Hindlimb muscle (tissue), 1 donor: ENCODE data around the gene SEC14L3. TPM values are rescaled to one million over a fixed set of nuclear protein-coding genes. Genes with fewer than 3 reads are reported as not detected.

Experiments used
- DNase-seq: peaks from one replicate; pipeline ENCODE4 v3.0.0-alpha.2; 2013
- polyA plus RNA-seq: library from polyadenylated mRNA; unstranded; fragments of 120-200 nt; gene quantifications from one replicate; pipeline ENCODE4 v1.2.1, GENCODE V29; 2013; ENCODE audit not compliant: insufficient read length

Gene SEC14L3
- polyA plus RNA-seq, 1 donor: not detected

- no peak for DNase-seq
These were observed 30.7 kb downstream of the SEC14L3 start for GRCh38 chr22:30441088-30441487.

DNA sequence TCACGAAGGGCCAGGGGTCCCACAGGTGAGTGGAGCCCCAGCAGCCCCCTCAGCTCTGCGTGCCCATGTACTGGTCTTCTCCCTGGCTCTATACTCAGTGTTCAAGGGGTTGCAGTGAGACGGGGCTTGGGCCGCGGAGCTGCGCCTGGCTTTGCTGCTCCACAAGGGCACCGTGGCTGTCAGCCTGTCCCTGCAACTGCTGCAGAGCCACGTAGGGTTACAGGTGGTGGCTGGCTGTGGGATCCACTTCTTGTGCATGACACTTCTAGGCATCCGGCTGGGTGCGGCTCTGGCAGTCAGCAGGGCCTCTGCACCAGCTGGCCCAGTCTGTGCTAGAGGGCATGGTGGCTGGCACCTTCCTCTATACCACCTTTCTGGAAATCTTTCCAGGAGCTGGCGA lies 32.0 kb downstream of the SEC14L3 start:
- DNase-seq: no peak

GRCh38 chr22:30439226-30439625 lies 32.6 kb downstream of the SEC14L3 start:
- DNase-seq: no peak

- no peak for DNase-seq
These were observed 33.3 kb downstream of the SEC14L3 start for GRCh38 chr22:30438559-30438958.

DNA sequence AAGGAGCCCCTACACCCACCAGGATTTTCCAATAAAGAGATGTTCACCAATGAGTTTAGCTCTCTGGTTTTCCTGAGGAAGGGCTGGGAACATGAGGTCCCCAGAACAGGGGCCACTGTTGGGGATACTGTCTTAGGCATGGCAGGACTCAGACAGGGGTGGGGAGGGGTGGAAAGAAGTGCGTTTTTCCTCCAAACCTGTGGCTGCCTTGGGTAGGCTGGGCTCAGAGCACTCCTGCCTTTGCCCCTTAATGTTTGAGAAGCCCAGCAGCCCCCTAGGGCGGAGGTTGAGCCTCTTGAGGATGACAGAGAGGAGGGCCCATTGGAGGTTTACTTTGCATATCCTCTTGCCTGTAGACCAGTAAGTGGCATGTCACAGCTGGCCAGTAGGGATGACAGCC lies 35.6 kb downstream of the SEC14L3 start:
- DNase-seq: no peak

DNA sequence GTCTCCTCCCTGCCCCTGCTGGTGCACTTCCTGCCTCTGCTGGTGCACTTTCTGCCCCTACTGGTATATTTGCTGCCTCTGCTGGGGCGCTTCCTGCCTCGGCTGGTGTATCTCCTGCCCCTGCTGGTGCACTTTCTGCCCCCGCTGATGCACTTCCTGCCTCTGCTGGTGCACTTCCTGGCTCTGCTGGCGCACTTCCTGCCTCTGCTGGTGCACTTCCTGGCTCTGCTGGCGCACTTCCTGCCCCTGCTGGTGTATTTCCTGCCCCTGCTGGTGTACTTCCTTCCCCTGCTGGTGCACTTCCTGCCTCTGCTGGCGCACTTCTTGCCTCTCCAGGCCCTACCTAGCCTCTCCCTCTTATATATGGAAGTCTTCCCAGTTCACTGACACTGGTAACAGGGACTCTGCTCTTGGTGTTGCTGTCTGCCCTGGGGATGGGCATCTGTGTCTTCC lies 36.1 kb downstream of the SEC14L3 start:
- DNase-seq: no peak

DNA sequence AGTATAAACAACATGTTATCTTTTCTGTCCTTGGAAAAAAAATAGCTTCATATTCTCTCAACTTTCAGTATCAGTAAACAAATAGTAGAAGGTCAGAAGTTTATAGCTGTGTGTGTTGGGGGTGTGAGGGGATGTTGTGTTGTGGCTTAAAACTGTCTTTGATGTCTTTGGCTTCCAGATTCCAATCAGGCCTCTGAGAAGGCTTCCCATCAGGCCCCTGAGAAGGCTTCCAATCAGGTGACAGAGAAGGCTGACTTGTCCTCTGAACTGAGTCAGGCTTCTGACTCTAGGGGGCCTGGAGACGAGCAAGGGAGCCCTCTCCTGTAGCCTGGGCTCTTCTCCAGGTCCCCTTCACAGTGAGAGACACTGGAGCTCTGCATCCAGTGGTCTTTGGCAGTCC lies 37.0 kb downstream of the SEC14L3 start:
- no peak for DNase-seq

DNA sequence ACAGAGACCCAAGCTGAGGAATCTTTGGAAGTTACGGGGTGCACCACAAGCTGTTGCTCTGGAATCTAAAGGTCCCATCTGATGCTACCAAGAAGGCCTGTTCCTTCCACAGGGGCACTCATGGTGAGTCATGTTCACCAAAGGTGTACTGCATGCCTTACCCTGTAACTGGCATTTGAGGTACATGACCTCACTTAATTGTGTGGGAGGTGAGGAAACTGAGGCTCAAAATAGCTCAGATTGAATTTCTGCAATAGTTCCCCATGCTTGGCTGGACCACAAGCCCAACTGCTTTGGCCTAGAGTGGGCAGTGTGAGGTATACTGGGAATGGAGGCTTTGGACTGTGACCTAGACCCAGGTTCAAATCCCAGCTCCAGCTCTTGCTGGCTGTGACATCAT lies 38.0 kb downstream of the SEC14L3 start:
- no peak for DNase-seq

GRCh38 chr22:30433227-30433626 lies 38.6 kb downstream of the SEC14L3 start:
- no peak for DNase-seq

DNA sequence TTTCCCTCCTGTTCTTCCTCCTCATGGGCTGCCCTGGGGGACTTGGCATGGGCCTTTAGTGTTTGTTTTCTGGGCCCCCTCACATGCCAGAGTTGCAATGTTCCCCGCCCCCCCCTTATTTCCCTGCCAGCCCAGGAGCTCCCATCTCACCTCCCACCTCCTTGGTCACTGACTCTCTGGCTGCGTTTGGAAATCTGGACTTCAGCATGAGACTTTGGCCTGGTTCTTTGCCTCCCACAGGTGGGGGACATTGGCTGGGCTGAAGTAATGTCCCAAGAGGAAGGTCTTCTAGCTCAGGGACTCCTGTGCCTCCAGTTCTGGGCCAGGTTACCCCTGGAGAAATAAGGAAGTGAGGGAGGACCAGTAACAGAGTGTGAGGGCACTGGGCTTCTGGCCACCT lies 39.3 kb downstream of the SEC14L3 start:
- DNase-seq: no peak

GRCh38 chr22:30432096-30432495 lies 39.7 kb downstream of the SEC14L3 start:
- DNase-seq: no peak

- no peak for DNase-seq
These were observed 40.9 kb downstream of the SEC14L3 start for GRCh38 chr22:30430933-30431332.

DNA sequence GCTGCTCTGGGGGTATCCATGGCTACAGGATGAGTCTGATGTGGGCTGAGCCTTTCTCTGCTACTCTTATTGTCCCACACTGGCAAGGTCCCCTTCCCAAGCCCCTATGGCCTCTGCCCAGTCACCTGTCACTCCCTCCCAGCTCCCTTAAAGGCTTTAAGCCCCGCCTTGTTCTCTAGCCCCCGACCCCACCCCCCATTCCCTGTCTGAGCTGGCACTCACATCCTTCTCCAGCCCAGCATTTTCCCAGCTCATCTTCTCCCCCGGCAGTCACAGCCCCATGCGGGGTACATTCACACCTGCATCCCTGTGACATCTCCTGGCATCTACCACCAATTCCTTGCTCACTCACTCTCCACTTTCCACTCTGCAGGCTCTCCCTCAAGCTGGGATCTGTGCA lies 41.9 kb downstream of the SEC14L3 start:
- DNase-seq: no peak

GRCh38 chr22:30427871-30428270 lies 43.9 kb downstream of the SEC14L3 start:
- no peak for DNase-seq

- DNase-seq: peak; percentile 45
These were observed 45.1 kb downstream of the SEC14L3 start for GRCh38 chr22:30426388-30427353.

GRCh38 chr22:30425616-30426387 lies 46.0 kb downstream of the SEC14L3 start, which contains the start of gene MTFP1:
TSS of gene MTFP1 (plus strand) at chr22:30425768. CDS start at chr22:30425880, 112 bp downstream.
- DNase-seq: peak; percentile 63

DNA sequence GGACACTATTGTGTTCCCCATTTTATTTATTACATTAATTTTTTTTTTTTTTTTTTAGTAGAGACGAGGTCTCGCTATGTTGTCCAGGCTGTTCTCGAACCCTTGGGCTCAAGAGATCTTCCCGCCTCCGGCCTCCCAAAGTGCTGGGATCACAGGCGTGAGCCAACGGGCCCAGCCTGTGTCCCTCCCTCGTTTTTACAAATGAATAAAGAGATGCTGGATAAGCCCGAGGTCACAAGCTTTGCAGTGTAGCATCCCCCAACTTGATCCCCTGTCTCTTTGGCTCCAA lies 46.5 kb downstream of the SEC14L3 start:
- no peak for DNase-seq

GRCh38 chr22:30424534-30425326 lies 47.1 kb downstream of the SEC14L3 start:
- peak; percentile 11 for DNase-seq

DNA sequence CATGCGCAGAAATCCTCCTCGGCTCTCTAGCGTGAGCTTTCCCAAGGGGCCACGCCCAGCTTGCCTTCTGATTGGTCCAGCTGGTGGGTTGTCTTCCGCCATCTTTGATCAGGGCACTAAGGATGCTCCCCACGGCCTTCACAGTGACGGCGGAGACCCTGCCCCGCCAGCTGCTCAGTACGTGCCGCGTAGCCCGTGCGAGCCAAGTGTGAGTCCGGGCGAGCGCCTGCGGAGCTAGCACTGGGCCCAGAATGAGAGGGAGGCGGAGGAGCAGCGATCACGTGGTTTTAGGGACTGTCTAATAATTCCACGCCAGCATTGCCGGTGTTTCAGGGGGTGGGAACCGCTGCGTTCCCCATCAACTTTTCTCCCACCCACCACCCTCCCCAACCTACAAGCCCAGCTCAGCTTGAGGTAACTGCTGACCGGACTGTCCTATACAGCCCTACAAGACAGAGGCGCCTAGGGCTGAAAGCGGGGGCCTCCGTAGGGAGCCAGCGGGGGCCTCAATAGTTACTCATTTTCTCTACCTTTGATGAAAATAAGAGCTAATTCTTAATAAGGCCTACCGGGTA lies 47.8 kb downstream of the SEC14L3 start:
- peak; percentile 100 for DNase-seq

DNA sequence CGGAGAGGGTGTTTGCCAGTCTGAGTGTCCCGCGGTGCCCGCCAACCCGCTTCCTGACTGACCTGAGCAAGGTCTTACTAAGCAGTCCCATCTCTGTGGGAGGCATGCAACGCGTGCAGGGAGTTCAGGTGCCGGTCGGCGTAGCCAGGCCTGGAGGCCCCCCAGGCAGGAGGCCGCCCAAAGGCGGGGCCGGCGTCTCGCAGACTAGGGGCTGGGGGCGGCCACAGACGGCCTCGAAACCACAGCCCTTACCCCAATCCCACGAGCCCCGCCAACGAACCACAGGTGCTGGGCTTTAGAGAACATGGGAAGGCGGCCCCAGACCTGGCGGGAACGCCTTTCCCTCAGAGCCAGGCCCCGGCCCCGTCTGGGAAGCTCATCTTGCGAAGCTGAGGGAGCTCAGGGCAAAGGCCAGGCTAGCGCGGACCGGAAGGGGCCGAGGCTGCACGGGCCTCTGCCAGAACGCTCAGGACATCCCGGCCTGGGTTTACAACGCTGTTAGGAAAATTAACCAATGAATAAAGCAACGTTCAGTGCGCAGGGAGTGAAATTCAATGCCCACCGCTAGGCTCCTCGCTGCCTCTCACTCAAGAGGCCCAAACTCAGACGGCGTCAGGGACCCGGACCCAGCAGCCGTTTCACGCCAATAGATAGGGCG lies 48.4 kb downstream of the SEC14L3 start:
- no peak for DNase-seq

DNA sequence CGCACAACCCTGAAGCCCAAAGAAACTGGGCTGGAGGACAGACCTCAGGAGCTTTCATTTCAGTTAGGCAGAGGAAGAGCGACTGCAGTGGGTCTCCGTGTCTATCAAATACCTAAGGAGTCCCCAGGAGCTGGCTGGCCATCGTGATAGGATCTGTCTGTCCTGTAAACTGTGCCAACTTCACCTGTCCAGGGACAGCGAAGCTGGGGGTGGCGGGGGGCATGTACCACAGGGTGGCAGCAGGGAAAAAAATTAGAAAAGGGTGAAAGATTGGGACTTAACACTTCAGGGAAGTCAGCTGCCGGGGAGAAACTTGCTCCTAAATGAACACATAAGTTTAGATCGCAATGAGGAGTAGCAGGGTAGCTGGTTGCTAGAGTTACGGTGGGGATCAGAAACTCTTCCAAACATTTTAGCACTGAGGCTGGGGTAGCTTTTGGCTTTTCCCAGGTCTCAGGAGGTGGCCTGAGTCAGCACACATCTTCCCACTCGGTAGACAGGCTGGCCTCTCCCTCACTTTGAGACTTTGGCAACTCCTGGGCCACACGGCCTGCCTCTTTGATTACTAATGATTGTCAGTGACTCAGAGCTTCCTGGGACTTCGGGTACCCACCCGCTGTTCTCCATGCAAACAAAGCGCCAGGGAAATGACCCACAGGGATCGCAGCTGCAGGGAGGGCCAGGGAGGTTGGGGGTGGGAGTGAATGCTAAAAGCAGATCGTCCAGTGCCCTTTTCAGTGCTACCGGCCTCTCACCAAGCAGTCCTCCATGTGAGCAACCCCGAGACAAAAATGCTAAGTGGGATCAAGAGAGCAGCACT lies 49.1 kb downstream of the SEC14L3 start:
- DNase-seq: peak; percentile 46
